Measurements from ENCODE around the gene BAIAP2.
A peak's percentile ranks its signal among the peaks of the same experiment; 100 is the strongest.

Gene BAIAP2

DNA sequence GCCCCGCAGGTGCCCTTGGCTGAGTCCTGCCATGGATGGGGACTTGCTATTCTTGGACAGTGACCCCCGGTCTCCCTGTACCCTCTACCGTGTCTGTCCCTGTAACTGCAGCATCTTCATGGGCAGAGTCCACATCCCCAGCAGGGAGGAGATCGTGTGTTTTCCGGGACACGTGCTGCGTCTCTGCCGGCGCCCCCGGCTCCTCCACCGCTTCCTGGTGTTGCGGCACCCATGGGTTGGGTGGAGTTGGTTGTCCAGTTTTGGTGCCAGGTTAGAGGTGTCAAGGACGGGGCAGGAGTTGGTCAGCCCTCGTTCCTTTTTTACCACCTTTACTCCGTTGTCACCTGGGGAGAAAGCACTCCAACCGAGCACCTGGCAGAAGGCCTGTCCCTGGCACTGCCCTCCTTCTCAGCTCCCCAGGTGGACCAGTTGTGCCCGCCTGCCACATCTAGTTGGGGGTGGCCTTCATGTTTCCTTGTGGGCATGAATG lies 20.0 kb downstream of the BAIAP2 start:
- DNase-seq = no peak
- Histone ChIP-seq H3K36me3 (peaks cover 46% of the 10 kb centered on the region), H3K27me3 (ENCODE audit: insufficient read depth, low read depth, severe bottlenecking) (no peaks in the 10 kb centered on the region), H3K27ac (no peak overlapping the region), H3K9me3 (ENCODE audit: severe bottlenecking) (no peaks in the 10 kb centered on the region), H3K4me3 (ENCODE audit: low read depth, low read length) (no peak overlapping the region)
- TF ChIP-seq, protein P1, sequence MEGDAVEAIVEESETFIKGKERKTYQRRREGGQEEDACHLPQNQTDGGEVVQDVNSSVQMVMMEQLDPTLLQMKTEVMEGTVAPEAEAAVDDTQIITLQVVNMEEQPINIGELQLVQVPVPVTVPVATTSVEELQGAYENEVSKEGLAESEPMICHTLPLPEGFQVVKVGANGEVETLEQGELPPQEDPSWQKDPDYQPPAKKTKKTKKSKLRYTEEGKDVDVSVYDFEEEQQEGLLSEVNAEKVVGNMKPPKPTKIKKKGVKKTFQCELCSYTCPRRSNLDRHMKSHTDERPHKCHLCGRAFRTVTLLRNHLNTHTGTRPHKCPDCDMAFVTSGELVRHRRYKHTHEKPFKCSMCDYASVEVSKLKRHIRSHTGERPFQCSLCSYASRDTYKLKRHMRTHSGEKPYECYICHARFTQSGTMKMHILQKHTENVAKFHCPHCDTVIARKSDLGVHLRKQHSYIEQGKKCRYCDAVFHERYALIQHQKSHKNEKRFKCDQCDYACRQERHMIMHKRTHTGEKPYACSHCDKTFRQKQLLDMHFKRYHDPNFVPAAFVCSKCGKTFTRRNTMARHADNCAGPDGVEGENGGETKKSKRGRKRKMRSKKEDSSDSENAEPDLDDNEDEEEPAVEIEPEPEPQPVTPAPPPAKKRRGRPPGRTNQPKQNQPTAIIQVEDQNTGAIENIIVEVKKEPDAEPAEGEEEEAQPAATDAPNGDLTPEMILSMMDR (IDR thresholded peaks at IDR 0.05; ENCODE audit: low read depth, low read length) = no peak

DNA sequence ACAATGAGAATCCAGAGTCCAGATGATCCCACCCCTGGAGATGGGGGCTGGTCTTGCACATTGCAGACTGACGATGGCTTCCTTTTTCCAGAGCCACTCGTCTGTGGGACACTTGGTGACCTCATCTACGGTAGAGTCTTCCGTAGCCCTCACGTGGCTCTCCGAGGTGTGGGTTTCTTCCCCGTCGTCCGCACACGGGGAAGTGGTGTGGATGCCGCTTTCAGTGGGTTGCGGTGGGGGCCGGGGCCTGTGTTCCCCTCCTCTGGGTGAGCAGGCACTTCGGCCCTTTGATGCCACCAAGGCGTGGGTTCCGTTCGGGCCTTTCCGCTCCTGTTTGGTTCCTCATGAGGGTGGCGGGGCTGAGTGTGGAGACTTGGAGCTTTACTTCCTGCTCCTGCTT lies 21.4 kb downstream of the BAIAP2 start:
- Histone ChIP-seq H3K27ac (peak overlapping the region; percentile 87), H3K36me3 (peaks cover 57% of the 10 kb centered on the region), H3K9me3 (ENCODE audit: severe bottlenecking) (no peaks in the 10 kb centered on the region), H3K27me3 (ENCODE audit: insufficient read depth, low read depth, severe bottlenecking) (no peaks in the 10 kb centered on the region), H3K4me3 (ENCODE audit: low read depth, low read length) (no peak overlapping the region)
- TF ChIP-seq, protein P1 (IDR thresholded peaks at IDR 0.05; ENCODE audit: low read depth, low read length) = no peak
- DNase-seq = no peak

DNA sequence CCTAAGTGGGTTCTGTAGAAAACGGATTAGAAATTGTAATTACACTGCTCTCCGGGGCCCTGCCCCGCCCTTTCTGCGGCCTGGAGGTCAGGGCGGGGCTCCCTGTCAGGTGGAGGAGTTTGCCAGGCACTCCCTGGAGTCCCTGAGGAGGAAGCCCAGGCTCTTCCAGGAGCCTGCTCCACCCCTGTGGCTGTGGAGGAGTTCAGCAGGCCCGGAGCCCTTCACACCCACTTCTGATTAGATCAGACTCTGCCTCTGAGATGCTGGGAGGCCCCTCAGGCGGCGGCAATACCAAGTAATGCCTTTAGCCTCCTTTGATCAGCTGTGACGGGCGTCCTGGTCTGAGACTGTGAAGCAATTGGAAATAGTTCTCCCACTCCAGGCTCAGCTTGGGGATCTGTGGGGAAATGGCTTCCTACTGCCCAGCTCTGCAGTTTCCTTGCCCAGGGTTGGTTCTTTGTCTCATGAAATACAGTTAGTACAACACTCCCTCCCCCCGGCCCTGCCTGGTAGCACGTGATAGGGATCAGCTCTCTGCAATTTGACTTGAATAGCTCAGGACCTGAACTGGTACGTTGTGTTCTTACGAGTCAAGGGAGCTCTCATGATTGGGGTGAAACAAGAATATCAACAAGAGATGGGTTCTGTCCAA lies 22.3 kb downstream of the BAIAP2 start:
- H3K4me3 ChIP-seq (ENCODE audit: low read depth, low read length) = peak overlapping the region; percentile 3
- H3K9me3 ChIP-seq (ENCODE audit: severe bottlenecking) = no peaks in the 10 kb centered on the region
- peak; percentile 93 for DNase-seq
- H3K27ac ChIP-seq = peak overlapping the region; percentile 87
- TF ChIP-seq, protein P1 (IDR thresholded peaks at IDR 0.05; ENCODE audit: low read depth, low read length) = no peak
- H3K36me3 ChIP-seq = peaks cover 66% of the 10 kb centered on the region
- no peaks in the 10 kb centered on the region for H3K27me3 ChIP-seq (ENCODE audit: insufficient read depth, low read depth, severe bottlenecking)

DNA sequence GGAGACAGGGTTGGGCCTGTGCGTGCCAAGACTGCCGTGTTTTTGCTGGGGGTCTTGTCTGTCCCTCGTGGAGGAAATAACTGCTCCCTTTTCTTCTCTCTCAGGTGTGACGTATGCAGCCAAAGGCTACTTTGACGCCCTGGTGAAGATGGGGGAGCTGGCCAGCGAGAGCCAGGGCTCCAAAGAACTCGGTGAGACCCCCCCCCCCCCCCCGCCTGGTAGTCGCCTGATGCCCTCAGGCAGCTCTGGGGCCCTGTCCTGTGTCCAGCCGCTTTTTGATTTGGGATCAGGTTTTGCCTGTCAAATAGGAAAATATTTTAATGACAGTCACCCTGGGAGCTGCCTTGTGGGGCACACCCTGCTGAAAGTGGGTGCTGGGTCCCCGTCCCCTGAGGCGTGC lies 22.8 kb downstream of the BAIAP2 start:
- no peaks in the 10 kb centered on the region for H3K27me3 ChIP-seq (ENCODE audit: insufficient read depth, low read depth, severe bottlenecking)
- H3K4me3 ChIP-seq (ENCODE audit: low read depth, low read length) = no peak overlapping the region
- no peaks in the 10 kb centered on the region for H3K9me3 ChIP-seq (ENCODE audit: severe bottlenecking)
- H3K36me3 ChIP-seq = peaks cover 68% of the 10 kb centered on the region
- TF ChIP-seq, protein P1 (IDR thresholded peaks at IDR 0.05; ENCODE audit: low read depth, low read length) = no peak
- DNase-seq = no peak
- H3K27ac ChIP-seq = peak overlapping the region; percentile 87

DNA sequence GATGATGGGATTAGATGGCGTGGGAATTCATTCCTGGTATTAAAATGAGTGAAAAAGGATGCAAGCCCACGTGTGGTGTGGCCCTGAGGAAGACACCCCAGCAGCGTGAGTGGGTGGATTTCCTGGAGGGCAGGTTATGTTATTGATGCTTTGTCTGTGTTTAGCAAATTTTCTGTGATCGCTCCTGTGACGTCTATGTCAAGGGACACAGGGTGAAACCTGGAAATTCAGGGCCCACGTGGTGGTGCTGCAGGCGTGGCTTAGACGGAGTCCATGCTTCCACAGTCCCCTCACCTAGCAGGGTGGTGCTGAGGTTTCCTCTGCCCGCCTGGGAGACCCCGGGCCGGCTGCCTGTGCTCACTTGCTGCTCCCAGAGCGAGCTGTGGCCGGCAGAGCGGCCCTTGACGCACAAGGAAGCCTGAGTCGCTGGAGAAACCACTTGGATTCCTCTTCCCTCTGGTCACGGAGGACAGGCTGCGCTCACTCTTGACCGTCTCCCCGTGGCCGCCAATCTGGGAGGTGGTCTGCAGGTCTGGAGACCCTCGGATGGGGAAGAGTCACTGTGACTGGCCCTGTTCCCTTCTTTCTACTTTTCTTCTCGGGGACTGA lies 23.4 kb downstream of the BAIAP2 start:
- Histone ChIP-seq H3K27me3 (ENCODE audit: insufficient read depth, low read depth, severe bottlenecking) (no peaks in the 10 kb centered on the region), H3K36me3 (peaks cover 72% of the 10 kb centered on the region), H3K27ac (peak overlapping the region; percentile 87), H3K4me3 (ENCODE audit: low read depth, low read length) (no peak overlapping the region), H3K9me3 (ENCODE audit: severe bottlenecking) (no peaks in the 10 kb centered on the region)
- TF ChIP-seq, protein P1 (IDR thresholded peaks at IDR 0.05; ENCODE audit: low read depth, low read length) = no peak
- no peak for DNase-seq

All from WERI-Rb-1 (cell line).